K562 (cell line): ENCODE measurements around the gene ST6GALNAC2. TPM values are rescaled to one million over a fixed set of nuclear protein-coding genes. Genes with fewer than 3 reads are reported as not detected.
A peak's percentile ranks its signal among the peaks of the same experiment; 100 is the strongest.

Experiments
- ATAC-seq: fragments of 200-7000 bp; cut with Tn5 transposase; 3 replicates; pipeline ENCODE4 v1.9.1; 2020; ENCODE audit warnings: moderate library complexity
- BruUV-seq: library from RNA; stranded (reverse); fragments of 400-500 nt; replicated peaks from 2 replicates; lab custom pipeline; 2021; lab: Mats Ljungman, UMichigan
- CTCF ChIA-PET: fragments of 300-600 bp; formaldehyde crosslinking; extraction: SDS; loops from one replicate; lab custom pipeline; 2021; ENCODE audit warnings: low intra/inter-chr PET ratio; lab: Yijun Ruan, JAX
- POLR2A ChIA-PET: fragments of 300-600, 350-650 bp; sonication (Branson Sonifier 250); formaldehyde crosslinking; extraction: SDS; loops from one replicate; lab custom pipeline; 2021; ENCODE audit warnings: antibody characterized with exemption, inconsistent platforms; lab: Yijun Ruan, JAX
- DNase-seq, 4 experiments: peaks; one replicate each; pipeline versions ENCODE4 v3.0.0 to v3.0.0-alpha.2; 2011 to 2018; ENCODE audit warnings: low spot score in 3 of 4, mixed read lengths in 3 of 4; ENCODE audit errors: extremely low read depth in 1 of 4
- FAIRE-seq: peaks from 2 replicates; lab custom pipeline; 2011; peaks lifted over from hg19 to GRCh38; lab: Jason Lieb, UNC
- H2AFZ ChIP-seq: 2 replicates; pipeline ENCODE4 v1.6.0; 2011; ENCODE audit warnings: low read depth, low read length, control low read depth, inconsistent platforms
- H3K27ac ChIP-seq: fragments of 200-600 bp; 3 replicates; pipeline ENCODE4 v1.8.0; 2011; ENCODE audit warnings: low read depth, mild to moderate bottlenecking, control low read depth, inconsistent platforms, low read length, moderate library complexity, mixed read lengths; ENCODE audit errors: extremely low read depth
- H3K27me3 ChIP-seq, 2 experiments: fragments of 300-600 bp in 1 of 2; 2 replicates in 1 of 2; 3 replicates in 1 of 2; pipeline versions ENCODE4 v1.6.0 to v1.8.0; 2011; ENCODE audit warnings: inconsistent platforms in 2 of 2, low read length in 2 of 2, mild to moderate bottlenecking in 1 of 2, mixed read lengths in 1 of 2, moderate library complexity in 1 of 2; ENCODE audit not compliant: control insufficient read depth in 2 of 2, insufficient read depth in 2 of 2
- H3K36me3 ChIP-seq: fragments of 300-600 bp; 3 replicates; pipeline ENCODE4 v1.8.0; 2011; ENCODE audit warnings: mild to moderate bottlenecking, low read length, inconsistent platforms; ENCODE audit not compliant: control insufficient read depth, insufficient read depth
- H3K4me1 ChIP-seq, 2 experiments: fragments of 200-600 bp in 1 of 2; replicated peaks in 1 of 2; 2 replicates in 1 of 2; 3 replicates in 1 of 2; pipeline versions ENCODE4 v1.5.1 to v1.8.0; 2011; ENCODE audit warnings: inconsistent platforms in 2 of 2, low read length in 2 of 2, mild to moderate bottlenecking in 1 of 2, mixed read lengths in 1 of 2, moderate library complexity in 1 of 2; ENCODE audit not compliant: control insufficient read depth in 2 of 2, insufficient read depth in 2 of 2
- H3K4me2 ChIP-seq: 2 replicates; pipeline ENCODE4 v1.6.1; 2011; ENCODE audit warnings: low read length, control low read depth, inconsistent platforms, mixed read lengths; ENCODE audit not compliant: insufficient read depth
- H3K4me3 ChIP-seq: fragments of 200-600 bp; sonication (generic), shearing (Covaris generic); 2 replicates; pipeline ENCODE4 v1.5.1; 2016; ENCODE audit warnings: control low read depth, inconsistent platforms
- H3K79me2 ChIP-seq: fragments of 200-600 bp; 3 replicates; pipeline ENCODE4 v1.8.0; 2011; ENCODE audit warnings: low read length, inconsistent platforms; ENCODE audit not compliant: control insufficient read depth, insufficient read depth
- H3K9ac ChIP-seq, 2 experiments: 2 replicates each; pipeline versions ENCODE4 v1.6.0 to v1.6.1; 2011; ENCODE audit warnings: low read depth in 2 of 2, low read length in 2 of 2, control low read depth in 1 of 2, inconsistent platforms in 1 of 2, mild to moderate bottlenecking in 1 of 2, mixed read lengths in 1 of 2; ENCODE audit not compliant: insufficient read depth in 1 of 2
- H3K9me1 ChIP-seq: one replicate; pipeline ENCODE4 v1.6.0; 2011; ENCODE audit warnings: inconsistent platforms, mild to moderate bottlenecking, low read length, moderate library complexity; ENCODE audit not compliant: control insufficient read depth, insufficient read depth
- H3K9me3 ChIP-seq: replicated peaks from 2 replicates; pipeline ENCODE4 v1.5.1; 2011; ENCODE audit warnings: low read depth, low read length, inconsistent platforms; ENCODE audit not compliant: control insufficient read depth, insufficient read depth
- H4K20me1 ChIP-seq: replicated peaks from 2 replicates; pipeline ENCODE4 v1.6.1; 2011; ENCODE audit warnings: low read length, inconsistent platforms, mixed read lengths; ENCODE audit not compliant: control insufficient read depth, insufficient read depth
- ATF7 ChIP-seq: fragments of 450-650 bp; IDR thresholded peaks from 2 replicates; pipeline ENCODE4 v1.7.1; 2014; ENCODE audit warnings: mild to moderate bottlenecking, moderate library complexity
- BRCA1 ChIP-seq, 2 experiments: fragments of 450-650 bp in 1 of 2; sonication (generic) in 1 of 2; formaldehyde crosslinking in 1 of 2; IDR thresholded peaks; 2 replicates each; pipeline versions ENCODE4 v1.5.0 to v1.6.1; 2017 to 2020; ENCODE audit warnings: mild to moderate bottlenecking in 1 of 2, missing genetic modification reagents in 1 of 2
- CHD2 ChIP-seq: IDR thresholded peaks from 2 replicates; pipeline ENCODE4 v1.6.1; 2011; ENCODE audit warnings: low read depth, low read length
- CTBP1 ChIP-seq: fragments of 450-650 bp; IDR thresholded peaks from 2 replicates; pipeline ENCODE4 v1.6.1; 2016; ENCODE audit warnings: borderline replicate concordance
- NBN ChIP-seq: fragments of 450-650 bp; IDR thresholded peaks from 2 replicates; pipeline ENCODE4 v1.6.1; 2016; ENCODE audit warnings: low read depth, mild to moderate bottlenecking
- POLR2AphosphoS2 ChIP-seq: IDR thresholded peaks from 2 replicates; pipeline ENCODE4 v1.6.1; 2012; ENCODE audit warnings: low read length, improper control_type of control experiment
- RBFOX2 ChIP-seq: fragments of 200-400 bp; formaldehyde crosslinking; IDR thresholded peaks from 2 replicates; pipeline ENCODE4 v1.6.1; 2017; ENCODE audit warnings: low read depth, mild to moderate bottlenecking, low read length, moderate library complexity
- RCOR1 ChIP-seq, 2 experiments: IDR thresholded peaks; 2 replicates each; pipeline ENCODE4 v1.6.1; 2012; ENCODE audit warnings: low read depth in 2 of 2, low read length in 2 of 2, borderline replicate concordance in 1 of 2, improper control_type of control experiment in 1 of 2
- SAP30 ChIP-seq: fragments of 200-600 bp; sonication (generic); IDR thresholded peaks from 2 replicates; pipeline ENCODE4 v1.6.1; 2012; ENCODE audit warnings: borderline replicate concordance, low read depth, mild to moderate bottlenecking, moderate library complexity, low read length, control low read depth, inconsistent platforms; ENCODE audit not compliant: insufficient read depth, poor library complexity, severe bottlenecking
- SRF ChIP-seq, 2 experiments: fragments of 250-450, 450-650 bp in 1 of 2; sonication (Bioruptor Pico) in 1 of 2; sonication (generic) in 1 of 2; formaldehyde crosslinking; IDR thresholded peaks; 2 replicates each; pipeline versions ENCODE4 v1.5.0 to v1.5.1; 2020 to 2022; ENCODE audit warnings: mild to moderate bottlenecking in 1 of 2, missing genetic modification reagents in 1 of 2
- TBP ChIP-seq: optimal IDR thresholded peaks from 2 replicates; pipeline ENCODE3; 2011; ENCODE audit warnings: low read depth, low read length, improper control_type of control experiment
- XRCC5 ChIP-seq: fragments of 200-400 bp; formaldehyde crosslinking; IDR thresholded peaks from 2 replicates; pipeline ENCODE4 v1.6.1; 2017; ENCODE audit warnings: low read depth, mild to moderate bottlenecking, low read length
- ZNF444 ChIP-seq: fragments of 250-450 bp; sonication (Bioruptor Pico); IDR thresholded peaks from 2 replicates; pipeline ENCODE4 v1.4.0; 2020; ENCODE audit warnings: mild to moderate bottlenecking, moderate library complexity
- ZSCAN32 ChIP-seq: fragments of 450-650 bp; formaldehyde crosslinking; IDR thresholded peaks from 2 replicates; pipeline ENCODE4 v1.4.0; 2020; ENCODE audit warnings: mild to moderate bottlenecking, moderate library complexity
- WGBS: fragments of 100-300 bp; shearing (Covaris generic); methylation state at CpG from one replicate; pipeline ENCODE4 v1.1.6; 2016; ENCODE audit warnings: low coverage, mixed read lengths; ENCODE audit not compliant: insufficient coverage; ENCODE audit errors: missing lambda C conversion rate; 5-methylcytosine and 5-hydroxymethylcytosine counted together
- in situ Hi-C: fragments of 300-500 bp; cut with MboI; formaldehyde crosslinking; loops from 4 replicates; pipeline ENCODE4 v1.15.0; 2018; ENCODE audit warnings: inconsistent platforms, mixed read lengths
- intact Hi-C: fragments of 100-400 bp; cut with micrococcal nuclease; formaldehyde crosslinking; loops from 2 replicates; pipeline ENCODE4 v1.14.2; 2022
- polyA plus RNA-seq, 8 experiments: library from polyadenylated mRNA; depleted of rRNA in 4 of 8; stranded (reverse) in 5 of 8; unstranded in 3 of 8; fragments of >200 nt; fragmentation: Nextera tagmentation in 2 of 8; fragmentation: Illumina TruSeq in 1 of 8; extraction: Ambion mirVana in 2 of 8; extraction: Trizol in 1 of 8; gene quantifications; 2 replicates each; pipeline versions ENCODE4 v1.2.1 to v1.2.3, GENCODE V29; 2011 to 2014; ENCODE audit warnings: inconsistent platforms in 1 of 8, missing spikeins in 1 of 8
- total RNA-seq, 7 experiments: library from RNA; depleted of rRNA in 6 of 7; stranded (reverse); fragments of >200 nt in 6 of 7; fragmentation: Illumina TruSeq in 2 of 7; extraction: Trizol in 2 of 7; gene quantifications; 2 replicates each; pipeline versions ENCODE4 v1.2.1 to v1.2.3, GENCODE V29; 2011 to 2021; ENCODE audit warnings: low replicate concordance in 1 of 7
- TF ChIP-seq, protein P1 (sequence below), 2 experiments: IDR thresholded peaks; 2 replicates each; pipeline ENCODE4 v1.6.1; 2012; ENCODE audit warnings: improper control_type of control experiment in 2 of 2, low read depth in 2 of 2, low read length in 2 of 2, borderline replicate concordance in 1 of 2
- TF ChIP-seq, protein P2 (sequence below): sonication (generic); formaldehyde crosslinking; IDR thresholded peaks from 2 replicates; pipeline ENCODE4 v1.8.0; 2023; ENCODE audit warnings: mild to moderate bottlenecking, missing genetic modification reagents

ST6GALNAC2 gene
- total and polyA plus RNA-seq, 9 of the 15 experiments (the other 6 are each of a cell fraction or from before 2014, with no cell fraction given), result 0.18 TPM; not detected in 8

DNA sequence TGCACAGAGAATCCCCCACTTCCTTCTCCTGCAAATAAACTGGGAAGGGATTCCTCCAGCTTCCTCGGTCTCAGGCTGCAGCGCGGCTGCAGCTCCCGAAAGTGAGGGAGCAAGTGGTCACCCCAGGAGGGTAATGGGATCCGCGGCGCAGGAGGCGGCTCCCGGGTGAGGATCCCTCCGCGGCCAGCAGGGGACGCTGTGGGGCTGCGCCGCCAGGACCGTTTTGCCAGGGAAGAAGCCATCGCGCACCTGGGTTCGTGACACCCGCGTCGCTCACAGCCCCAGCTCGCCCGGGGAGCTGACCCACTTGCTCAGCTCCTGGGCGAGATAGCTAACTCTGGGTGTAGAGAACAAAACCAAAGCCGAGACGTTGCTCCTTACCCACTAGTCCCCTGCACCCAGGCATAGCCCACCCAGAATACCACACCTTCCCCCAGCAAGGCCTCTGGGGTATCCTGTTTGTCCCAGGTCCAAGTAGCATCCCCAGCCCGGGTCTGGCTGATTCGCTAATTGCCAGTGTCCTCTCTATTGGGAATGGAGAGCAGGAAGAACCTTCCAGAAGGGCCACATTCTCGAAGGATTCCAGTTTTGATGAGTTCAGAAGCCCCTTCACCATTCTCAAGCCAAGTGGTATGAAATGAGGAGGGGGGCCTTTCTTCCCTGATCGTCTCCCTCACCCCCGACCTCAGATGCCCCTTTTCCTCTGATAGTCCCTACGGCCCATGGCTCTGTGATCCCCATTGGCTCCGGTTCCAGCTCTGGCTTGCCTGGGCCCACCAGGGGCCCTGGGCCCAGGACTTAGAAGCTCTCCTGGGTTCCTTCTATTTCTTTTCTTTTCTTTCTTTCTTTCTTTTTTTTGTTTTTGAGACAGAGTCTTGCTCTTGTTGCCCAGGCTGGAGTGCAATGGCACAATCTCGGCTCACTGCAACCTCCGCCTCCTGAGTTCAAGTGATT is 62.3 kb downstream of the ST6GALNAC2 start:
- intact Hi-C loops (loop anchor here (1.0 to 2.0 kb wide), 2 partner anchors 24 to 157 kb away; no protein-coding TSS in a partner anchor), in situ Hi-C loops (loop anchor here (5.0 kb wide), 2 partner anchors 99 to 159 kb away; no protein-coding TSS in a partner anchor)
- Histone ChIP-seq H3K36me3 (no peaks in the 10 kb centered on the region), H4K20me1 (no peaks in the 10 kb centered on the region), H3K9ac (peak overlapping the region in 1 of 2 experiments; percentile 75; a peak in 1 of 4 replicates), H3K9me1 (no peaks in the 10 kb centered on the region), H3K9me3 (no peaks in the 10 kb centered on the region), H2AFZ (peak overlapping the region; percentile 85), H3K4me3 (no peak overlapping the region), H3K27ac (no peak overlapping the region), H3K27me3 (no peaks in the 10 kb centered on the region), H3K4me2 (peak overlapping the region; percentile 58), H3K79me2 (no peaks in the 10 kb centered on the region), H3K4me1 (peaks cover 5 to 25% of the 10 kb centered on the region in 2 experiments; a peak in 4 of 5 replicates)
- peak; percentile 96 for ATAC-seq
- peak; percentile 23 for FAIRE-seq
- WGBS, result 12% methylated on average over 25 of the region's 35 CpGs
- ChIA-PET CTCF (interaction anchor here (0.8 to 2.4 kb wide), 5 partner anchors 18 to 191 kb away, joined by 3 to 24 read pairs (median 16); no protein-coding TSS in a partner anchor), POLR2A (interaction anchor here (0.5 to 1.1 kb wide), 11 partner anchors 13 to 427 kb away, joined by 3 to 5 read pairs (median 3); no protein-coding TSS in a partner anchor)
- DNase-seq, result peak; percentile 84 to 91 (median 89)
- BruUV-seq, result no TSS peak
- TF ChIP-seq ZNF444 (CRISPR knock-in tag) (no peak), ATF7 (peak; percentile 46; the same call in 1 of the 2 replicates), TBP (peak; percentile 26), RBFOX2 (no peak), CTBP1 (peak; percentile 72; the same call in 1 of the 2 replicates), XRCC5 (peak; percentile 78; the same call in 1 of the 2 replicates), BRCA1 (IDR thresholded peaks at IDR 0.05) (no peak), BRCA1 (CRISPR knock-in tag; IDR thresholded peaks at IDR 0.05) (0 out of 2 replicates have a peak, but pooled peaks have one; percentile 10), SRF (CRISPR knock-in tag; IDR thresholded peaks at IDR 0.05) (0 out of 4 replicates have a peak, but pooled peaks of 1 of the 2 experiments have one; percentile 42), RCOR1 (IDR thresholded peaks at IDR 0.05; ENCODE audit: borderline replicate concordance in 1 of 2, low read depth in 2 of 2, low read length in 2 of 2) (0 out of 4 replicates have a peak, but pooled peaks of 1 of the 2 experiments have one; percentile 36), CHD2 (0 out of 2 replicates have a peak, but pooled peaks have one; percentile 32), SAP30 (no peak), ZSCAN32 (no peak), POLR2AphosphoS2 (no peak), NBN (no peak)
- TF ChIP-seq, protein P1, sequence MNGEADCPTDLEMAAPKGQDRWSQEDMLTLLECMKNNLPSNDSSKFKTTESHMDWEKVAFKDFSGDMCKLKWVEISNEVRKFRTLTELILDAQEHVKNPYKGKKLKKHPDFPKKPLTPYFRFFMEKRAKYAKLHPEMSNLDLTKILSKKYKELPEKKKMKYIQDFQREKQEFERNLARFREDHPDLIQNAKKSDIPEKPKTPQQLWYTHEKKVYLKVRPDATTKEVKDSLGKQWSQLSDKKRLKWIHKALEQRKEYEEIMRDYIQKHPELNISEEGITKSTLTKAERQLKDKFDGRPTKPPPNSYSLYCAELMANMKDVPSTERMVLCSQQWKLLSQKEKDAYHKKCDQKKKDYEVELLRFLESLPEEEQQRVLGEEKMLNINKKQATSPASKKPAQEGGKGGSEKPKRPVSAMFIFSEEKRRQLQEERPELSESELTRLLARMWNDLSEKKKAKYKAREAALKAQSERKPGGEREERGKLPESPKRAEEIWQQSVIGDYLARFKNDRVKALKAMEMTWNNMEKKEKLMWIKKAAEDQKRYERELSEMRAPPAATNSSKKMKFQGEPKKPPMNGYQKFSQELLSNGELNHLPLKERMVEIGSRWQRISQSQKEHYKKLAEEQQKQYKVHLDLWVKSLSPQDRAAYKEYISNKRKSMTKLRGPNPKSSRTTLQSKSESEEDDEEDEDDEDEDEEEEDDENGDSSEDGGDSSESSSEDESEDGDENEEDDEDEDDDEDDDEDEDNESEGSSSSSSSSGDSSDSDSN (IDR thresholded peaks at IDR 0.05; ENCODE audit: borderline replicate concordance in 1 of 2, low read depth in 2 of 2, low read length in 2 of 2), result 0 out of 4 replicates have a peak, but pooled peaks of 1 of the 2 experiments have one; percentile 19
- TF ChIP-seq, protein P2, sequence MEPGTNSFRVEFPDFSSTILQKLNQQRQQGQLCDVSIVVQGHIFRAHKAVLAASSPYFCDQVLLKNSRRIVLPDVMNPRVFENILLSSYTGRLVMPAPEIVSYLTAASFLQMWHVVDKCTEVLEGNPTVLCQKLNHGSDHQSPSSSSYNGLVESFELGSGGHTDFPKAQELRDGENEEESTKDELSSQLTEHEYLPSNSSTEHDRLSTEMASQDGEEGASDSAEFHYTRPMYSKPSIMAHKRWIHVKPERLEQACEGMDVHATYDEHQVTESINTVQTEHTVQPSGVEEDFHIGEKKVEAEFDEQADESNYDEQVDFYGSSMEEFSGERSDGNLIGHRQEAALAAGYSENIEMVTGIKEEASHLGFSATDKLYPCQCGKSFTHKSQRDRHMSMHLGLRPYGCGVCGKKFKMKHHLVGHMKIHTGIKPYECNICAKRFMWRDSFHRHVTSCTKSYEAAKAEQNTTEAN (CRISPR knock-in tag), result 0 out of 2 replicates have a peak, but pooled peaks have one; percentile 32
